ENCODE measurements around the gene HEY2. TPM values are rescaled to one million over a fixed set of nuclear protein-coding genes. Genes with fewer than 3 reads are reported as not detected.

Gene HEY2
- total and polyA plus RNA-seq, 8 donors: 1.3 to 2.9 (median 1.9) TPM

DNA sequence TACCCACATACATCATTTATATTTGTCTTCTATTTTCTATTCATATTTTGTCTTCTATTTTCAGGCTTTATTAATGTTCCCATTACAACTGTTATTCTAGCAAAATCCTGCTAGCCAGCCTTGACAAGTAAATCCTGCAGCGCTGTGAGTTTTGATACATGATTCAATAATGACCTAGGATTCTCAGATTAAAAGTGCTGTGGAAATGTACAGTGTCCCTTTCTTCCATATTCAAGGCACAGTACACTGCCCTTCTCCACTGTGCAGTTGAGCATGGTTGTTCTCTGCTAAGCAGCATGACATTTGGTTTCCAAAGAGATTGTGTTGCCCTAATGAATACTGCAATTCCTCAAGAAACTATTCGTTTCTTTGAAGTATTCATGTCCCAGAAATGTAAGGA, 5.8 kb upstream of the HEY2 start:
- 73 to 93% methylated on average over 2 of the region's 2 CpGs for WGBS, 2 donors
- Histone ChIP-seq H3K4me3 (no peak overlapping the region), H3K27me3 (no peaks in the 10 kb centered on the region), H3K36me3 (no peaks in the 10 kb centered on the region), H3K9me3 (no peaks in the 10 kb centered on the region), H3K27ac (no peak overlapping the region), H3K4me1 (peaks cover 0 to 6% (median 0%) of the 10 kb centered on the region in 3 donors)
- FAIRE-seq (no peak), ATAC-seq (no peak), DNase-seq (no peak)
- intact Hi-C loops (cut with DNase I): no loop called here
- TF ChIP-seq, protein P1, sequence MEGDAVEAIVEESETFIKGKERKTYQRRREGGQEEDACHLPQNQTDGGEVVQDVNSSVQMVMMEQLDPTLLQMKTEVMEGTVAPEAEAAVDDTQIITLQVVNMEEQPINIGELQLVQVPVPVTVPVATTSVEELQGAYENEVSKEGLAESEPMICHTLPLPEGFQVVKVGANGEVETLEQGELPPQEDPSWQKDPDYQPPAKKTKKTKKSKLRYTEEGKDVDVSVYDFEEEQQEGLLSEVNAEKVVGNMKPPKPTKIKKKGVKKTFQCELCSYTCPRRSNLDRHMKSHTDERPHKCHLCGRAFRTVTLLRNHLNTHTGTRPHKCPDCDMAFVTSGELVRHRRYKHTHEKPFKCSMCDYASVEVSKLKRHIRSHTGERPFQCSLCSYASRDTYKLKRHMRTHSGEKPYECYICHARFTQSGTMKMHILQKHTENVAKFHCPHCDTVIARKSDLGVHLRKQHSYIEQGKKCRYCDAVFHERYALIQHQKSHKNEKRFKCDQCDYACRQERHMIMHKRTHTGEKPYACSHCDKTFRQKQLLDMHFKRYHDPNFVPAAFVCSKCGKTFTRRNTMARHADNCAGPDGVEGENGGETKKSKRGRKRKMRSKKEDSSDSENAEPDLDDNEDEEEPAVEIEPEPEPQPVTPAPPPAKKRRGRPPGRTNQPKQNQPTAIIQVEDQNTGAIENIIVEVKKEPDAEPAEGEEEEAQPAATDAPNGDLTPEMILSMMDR (IDR thresholded peaks at IDR 0.05): no peak

DNA sequence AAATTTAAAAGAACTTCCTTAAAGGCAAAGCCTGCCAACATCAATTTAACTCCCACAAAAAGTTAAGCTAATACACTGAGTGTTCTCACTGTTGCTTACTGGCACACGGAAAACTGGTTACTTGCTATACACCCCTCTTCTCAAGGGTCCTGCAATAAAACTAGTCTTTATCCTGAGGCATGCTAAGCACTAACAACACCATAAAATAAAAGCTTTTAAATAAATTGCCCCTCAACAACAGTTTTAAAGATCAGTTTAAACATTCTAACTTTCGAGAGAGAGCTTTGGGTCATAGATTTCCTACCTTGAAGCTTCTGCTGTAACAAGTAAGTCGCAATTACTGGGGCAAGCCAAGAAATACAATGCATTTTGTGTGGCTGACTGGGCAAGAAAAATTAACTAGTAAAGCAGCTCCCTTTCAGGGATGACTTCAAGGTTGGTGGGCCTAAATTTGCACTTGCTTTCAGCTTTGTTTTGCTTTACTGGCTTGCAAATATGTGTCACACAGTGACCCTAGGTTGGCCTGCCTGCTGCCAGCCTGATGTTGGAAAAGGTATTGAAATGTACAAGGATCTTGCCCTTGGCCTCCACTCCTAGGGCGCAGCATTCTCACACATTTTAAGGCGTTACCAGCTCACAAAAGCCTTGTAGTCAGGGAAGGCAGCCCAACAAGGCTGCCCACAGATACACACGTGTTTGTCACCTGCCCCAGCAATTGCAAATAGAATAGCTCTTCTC, 4.0 kb upstream of the HEY2 start:
- Histone ChIP-seq H3K9me3 (no peaks in the 10 kb centered on the region), H3K27me3 (no peaks in the 10 kb centered on the region), H3K36me3 (no peaks in the 10 kb centered on the region), H3K4me3 (peak overlapping the region in 1 of 4 donors; percentile 71), H3K4me1 (peaks cover 0 to 6% (median 0%) of the 10 kb centered on the region in 3 donors), H3K27ac (peak overlapping the region in 3 of 4 donors; percentile 69 to 94 (median 94))
- TF ChIP-seq, protein P1 (IDR thresholded peaks at IDR 0.05): no peak
- ATAC-seq (no peak), FAIRE-seq (no peak), DNase-seq (peak in 2 of 6 donors; percentile 11 to 17)
- intact Hi-C loops (cut with DNase I): no loop called here
- 66 to 69% methylated on average over 6 of the region's 6 CpGs for WGBS, 2 donors

DNA sequence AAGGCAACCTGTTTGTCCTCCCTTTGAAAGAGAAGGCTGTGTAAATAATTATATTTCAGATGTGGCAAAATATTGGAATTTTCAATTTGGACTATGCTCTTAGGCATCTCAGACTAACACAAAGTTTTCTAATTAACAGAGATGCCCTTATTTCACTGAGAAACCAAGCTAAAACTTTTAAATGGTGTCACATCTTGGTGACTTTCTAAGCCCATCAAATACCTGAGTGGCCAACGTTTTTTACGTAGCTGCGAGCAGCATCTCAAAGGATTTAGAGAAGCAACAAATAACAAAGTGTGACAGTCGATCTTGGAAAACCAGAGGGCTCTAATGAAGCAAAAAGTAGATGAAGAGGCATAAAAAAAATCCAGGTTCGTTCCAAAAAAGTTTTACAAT, 3.4 kb upstream of the HEY2 start:
- 41 to 45% methylated on average over 5 of the region's 5 CpGs for WGBS, 2 donors
- Histone ChIP-seq H3K4me1 (peaks cover 0 to 6% (median 0%) of the 10 kb centered on the region in 3 donors), H3K4me3 (peak overlapping the region in 2 of 4 donors; percentile 66 to 71), H3K36me3 (no peaks in the 10 kb centered on the region), H3K9me3 (no peaks in the 10 kb centered on the region), H3K27ac (peak overlapping the region in 3 of 4 donors; percentile 69 to 94 (median 94)), H3K27me3 (no peaks in the 10 kb centered on the region)
- TF ChIP-seq, protein P1 (IDR thresholded peaks at IDR 0.05): no peak
- DNase-seq (no peak), FAIRE-seq (no peak), ATAC-seq (no peak)
- intact Hi-C loops (cut with DNase I): no loop called here

DNA sequence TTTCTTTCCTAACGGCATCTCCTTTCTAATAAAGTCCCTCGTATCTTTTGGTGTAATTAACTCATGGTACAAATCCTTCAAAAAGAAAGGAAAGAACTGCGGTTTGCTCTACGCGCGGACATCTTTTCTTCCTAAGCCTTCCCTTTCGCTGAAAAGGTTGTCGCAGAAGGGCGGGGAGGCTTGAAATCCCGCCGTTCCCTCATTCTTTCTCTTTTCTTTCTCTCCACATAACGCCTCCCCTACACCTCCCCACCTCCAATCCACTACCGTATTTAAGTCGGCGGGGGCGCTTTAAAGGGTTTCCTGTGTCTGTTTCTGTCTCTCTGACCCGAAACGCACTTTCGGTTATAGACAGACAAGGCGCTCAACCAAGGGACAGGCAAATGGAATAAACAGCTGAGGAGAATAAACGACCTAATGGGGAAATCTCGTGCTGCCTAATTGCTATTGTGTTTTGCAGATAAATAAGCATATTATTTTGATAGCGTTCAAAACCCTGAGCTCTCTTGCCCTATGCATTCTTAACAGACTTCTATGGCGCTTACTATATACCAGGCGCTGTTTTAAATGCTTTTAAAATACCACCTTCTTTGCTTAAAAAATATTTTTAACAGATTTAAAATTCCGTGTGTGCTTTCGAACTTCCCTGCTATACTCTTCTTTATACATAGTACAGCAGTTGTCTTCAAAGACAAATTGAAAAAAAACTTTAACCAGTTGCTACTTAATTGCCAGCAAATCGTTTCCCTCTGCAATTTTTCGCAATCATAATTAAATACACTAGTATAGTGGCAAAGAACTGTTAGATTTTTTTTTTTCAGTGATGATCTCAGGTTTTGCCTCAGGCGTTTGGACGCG, 2.5 kb upstream of the HEY2 start:
- ATAC-seq (peak; percentile 15 to 54 (median 34)), FAIRE-seq (no peak), DNase-seq (peak in 4 of 6 donors; percentile 57 to 81 (median 64))
- WGBS, 2 donors: 3% methylated on average over 32 of the region's 32 CpGs
- H3K4me3 ChIP-seq: peak overlapping the region; percentile 55 to 72 (median 68)
- TF ChIP-seq, protein P1 (IDR thresholded peaks at IDR 0.05): no peak
- no peaks in the 10 kb centered on the region for H3K36me3 ChIP-seq
- peak overlapping the region; percentile 69 to 94 (median 94) for H3K27ac ChIP-seq
- intact Hi-C loops (cut with DNase I): no loop called here
- H3K27me3 ChIP-seq: no peaks in the 10 kb centered on the region
- H3K4me1 ChIP-seq: peaks cover 0 to 2% (median 0%) of the 10 kb centered on the region in 3 donors
- H3K9me3 ChIP-seq: no peaks in the 10 kb centered on the region

Measured in pancreas (tissue), 10 donors.